HepG2 (cell line): Measurements from ENCODE around the gene L3MBTL1. TPM values are rescaled to one million over a fixed set of nuclear protein-coding genes. Genes with fewer than 3 reads are reported as not detected.

Source experiments
- CBFB ChIP-seq: sonication (generic); formaldehyde crosslinking; IDR thresholded peaks from 2 replicates; pipeline ENCODE4 v1.4.0; 2020; ENCODE audit warnings: missing genetic modification reagents
- E2F1 ChIP-seq: sonication (generic); formaldehyde crosslinking; IDR thresholded peaks from 2 replicates; pipeline ENCODE4 v1.5.0; 2020; ENCODE audit warnings: missing genetic modification reagents
- GATAD2A ChIP-seq: IDR thresholded peaks from 2 replicates; pipeline ENCODE4 v1.6.1; 2016
- KMT2B ChIP-seq: IDR thresholded peaks from 2 replicates; pipeline ENCODE4 v1.6.1; 2016; ENCODE audit warnings: missing genetic modification reagents, missing compliant biosample characterization
- LRRFIP1 ChIP-seq: sonication (generic); formaldehyde crosslinking; conservative IDR thresholded peaks from 2 replicates; pipeline ENCODE4 v1.4.0; 2020; ENCODE audit warnings: missing genetic modification reagents
- MXD4 ChIP-seq: IDR thresholded peaks from 2 replicates; pipeline ENCODE4 v1.6.1; 2016; ENCODE audit warnings: mild to moderate bottlenecking, missing biosample characterization, missing genetic modification reagents
- SP1 ChIP-seq, 2 experiments: fragments of 450-650 bp in 1 of 2; sonication (generic) in 1 of 2; formaldehyde crosslinking in 1 of 2; IDR thresholded peaks; 2 replicates each; pipeline versions ENCODE4 v1.4.0 to v1.6.1; 2016 to 2020; ENCODE audit warnings: missing genetic modification reagents in 1 of 2
- ZBTB40 ChIP-seq, 2 experiments: fragments of 450-650 bp in 1 of 2; sonication (generic) in 1 of 2; formaldehyde crosslinking in 1 of 2; IDR thresholded peaks; 2 replicates each; pipeline versions ENCODE4 v1.6.1 to v1.8.0; 2016 to 2022; ENCODE audit warnings: antibody characterized with exemption in 1 of 2, mild to moderate bottlenecking in 1 of 2, missing genetic modification reagents in 1 of 2
- ZNF121 ChIP-seq: sonication (generic); formaldehyde crosslinking; IDR thresholded peaks from 2 replicates; pipeline ENCODE4 v1.5.0; 2020; ENCODE audit warnings: mild to moderate bottlenecking, missing genetic modification reagents
- ZNF234 ChIP-seq: sonication (generic); formaldehyde crosslinking; conservative IDR thresholded peaks from 2 replicates; pipeline ENCODE4 v1.5.1; 2020; ENCODE audit warnings: mild to moderate bottlenecking, missing genetic modification reagents
- ZNF597 ChIP-seq: sonication (generic); formaldehyde crosslinking; IDR thresholded peaks from 2 replicates; pipeline ENCODE4 v1.5.0; 2020; ENCODE audit warnings: missing genetic modification reagents
- ZNF772 ChIP-seq: sonication (generic); formaldehyde crosslinking; IDR thresholded peaks from 2 replicates; pipeline ENCODE4 v1.5.0; 2020; ENCODE audit warnings: mild to moderate bottlenecking, missing genetic modification reagents
- ZNF781 ChIP-seq: sonication (generic); formaldehyde crosslinking; IDR thresholded peaks from 2 replicates; pipeline ENCODE4 v1.5.1; 2020; ENCODE audit warnings: borderline replicate concordance, mild to moderate bottlenecking, missing genetic modification reagents; ENCODE audit errors: not compliant biosample characterization
- ZNF816 ChIP-seq: sonication (generic); formaldehyde crosslinking; IDR thresholded peaks from 2 replicates; pipeline ENCODE4 v1.8.0; 2022; ENCODE audit warnings: missing genetic modification reagents, mild to moderate bottlenecking, borderline replicate concordance
- polyA plus RNA-seq, 8 experiments: library from polyadenylated mRNA; depleted of rRNA in 3 of 8; stranded (reverse) in 7 of 8; unstranded in 1 of 8; fragments of >200 nt; fragmentation: Illumina TruSeq in 4 of 8; extraction: Trizol in 4 of 8; gene quantifications; 2 replicates each; pipeline versions ENCODE4 v1.2.1 to v1.2.3, GENCODE V29; 2011 to 2016; ENCODE audit warnings: low read depth in 4 of 8, missing spikeins in 1 of 8, mixed read lengths in 1 of 8; ENCODE audit not compliant: insufficient read depth in 1 of 8
- total RNA-seq, 5 experiments: library from RNA; depleted of rRNA; stranded (reverse); fragments of >200 nt; fragmentation: Illumina TruSeq; extraction: Trizol; gene quantifications; 2 replicates each; pipeline ENCODE4 v1.2.3, GENCODE V29; 2016; ENCODE audit warnings: low read depth in 1 of 5

Gene L3MBTL1
- total and polyA plus RNA-seq, 2 of the 13 experiments (the other 11 are each of a cell fraction or from before 2014, with no cell fraction given), result 9.0 to 17.8 TPM

- TF ChIP-seq ZBTB40 (IDR thresholded peaks at IDR 0.05), result no peak
- TF ChIP-seq ZBTB40 (CRISPR knock-in tag; IDR thresholded peaks at IDR 0.05), result no peak; the same call in 1 of the 2 replicates
- TF ChIP-seq ZNF597 (CRISPR knock-in tag), result no peak
- no peak; the same call in 1 of the 2 replicates for TF ChIP-seq MXD4 (CRISPR knock-in tag)
- peak; percentile 27; the same call in 1 of the 2 replicates for TF ChIP-seq ZNF772 (CRISPR knock-in tag)
- TF ChIP-seq KMT2B (CRISPR knock-in tag), result peak; percentile 52; the same call in 1 of the 2 replicates
- no peak for TF ChIP-seq ZNF781
- peak; percentile 71; the same call in 1 of the 2 replicates for TF ChIP-seq SP1 (IDR thresholded peaks at IDR 0.05)
- peak; percentile 54; the same call in 1 of the 2 replicates for TF ChIP-seq SP1 (CRISPR knock-in tag; IDR thresholded peaks at IDR 0.05)
- peak; percentile 31; the same call in 1 of the 2 replicates for TF ChIP-seq GATAD2A (CRISPR knock-in tag)
- no peak for TF ChIP-seq ZNF816 (CRISPR knock-in tag)
- 0 out of 2 replicates have a peak, but pooled peaks have one; percentile 14 for TF ChIP-seq E2F1 (CRISPR knock-in tag)
- peak; percentile 60; the same call in 1 of the 2 replicates for TF ChIP-seq CBFB
- peak; percentile 93 for TF ChIP-seq ZNF121 (CRISPR knock-in tag)
- no peak for TF ChIP-seq LRRFIP1
- TF ChIP-seq ZNF234, result no peak
Observed at GRCh38 chr20:43513931-43514647, 6.6 kb downstream of the L3MBTL1 start (continued).
